Naive thymus-derived CD4-positive, alpha-beta T cell (primary cell): ENCODE data around the gene REG3G. TPM values are rescaled to one million over a fixed set of nuclear protein-coding genes. Genes with fewer than 3 reads are reported as not detected.

Source experiments
- ATAC-seq: fragments of 150-1000 bp; cut with Tn5 transposase; 2 replicates; pipeline ENCODE4 v1.10.0; 2021; ENCODE audit warnings: mild to moderate bottlenecking, moderate library complexity
- CTCF ChIA-PET: fragments of 350-600 bp; sonication (Branson Sonifier 250); formaldehyde crosslinking; loops from one replicate; lab custom pipeline; 2021; ENCODE audit warnings: antibody characterized with exemption; lab: Charles Lee
- POLR2A ChIA-PET: fragments of 350-600 bp; sonication (Branson Sonifier 250); formaldehyde crosslinking; loops from one replicate; lab custom pipeline; 2021; ENCODE audit warnings: antibody characterized with exemption, inconsistent platforms; lab: Charles Lee
- DNase-seq, 9 donors: peaks; one replicate each; pipeline versions ENCODE4 v3.0.0 to v3.0.0-alpha.2; 2020 to 2022; ENCODE audit warnings: mixed read lengths in 1 of 9
- H3K27ac ChIP-seq: one replicate; pipeline ENCODE4 v1.7.0; 2013; ENCODE audit warnings: mild to moderate bottlenecking, low read depth, low read length, moderate library complexity
- H3K27me3 ChIP-seq, 2 donors: one replicate each; pipeline ENCODE4 v1.7.0; 2013; ENCODE audit warnings: low read length in 2 of 2, mild to moderate bottlenecking in 2 of 2, moderate library complexity in 2 of 2; ENCODE audit not compliant: control insufficient read depth in 2 of 2, insufficient read depth in 2 of 2
- H3K36me3 ChIP-seq, 3 experiments: 1 replicate in 2 of 3; 2 replicates in 1 of 3; pipeline ENCODE4 v1.7.0; 2013; ENCODE audit warnings: low read length in 3 of 3, mild to moderate bottlenecking in 3 of 3, moderate library complexity in 1 of 3; ENCODE audit not compliant: insufficient read depth in 3 of 3, control insufficient read depth in 2 of 3
- H3K4me1 ChIP-seq, 2 donors: one replicate each; pipeline ENCODE4 v1.7.0; 2013; ENCODE audit warnings: low read length in 2 of 2, mild to moderate bottlenecking in 2 of 2, moderate library complexity in 1 of 2; ENCODE audit not compliant: control insufficient read depth in 2 of 2, insufficient read depth in 2 of 2
- H3K4me3 ChIP-seq: 2 replicates; pipeline ENCODE4 v1.7.0; 2013; ENCODE audit warnings: mild to moderate bottlenecking, low read length
- H3K9me3 ChIP-seq, 3 experiments: 1 replicate in 2 of 3; 2 replicates in 1 of 3; pipeline ENCODE4 v1.7.0; 2013; ENCODE audit warnings: low read length in 3 of 3; ENCODE audit not compliant: control insufficient read depth in 2 of 3
- H3K27ac Mint-ChIP-seq, 9 donors: one replicate each; pipeline ENCODE4 v1.8.0; 2020 to 2022; ENCODE audit warnings: mixed read lengths in 9 of 9, mild to moderate bottlenecking in 8 of 9, moderate library complexity in 5 of 9, inconsistent platforms in 2 of 9
- H3K27me3 Mint-ChIP-seq, 5 donors: one replicate each; pipeline ENCODE4 v1.8.0; 2021 to 2022; ENCODE audit warnings: mixed read lengths in 5 of 5, mild to moderate bottlenecking in 1 of 5
- H3K36me3 Mint-ChIP-seq, 5 donors: one replicate each; pipeline ENCODE4 v1.8.0; 2020 to 2022; ENCODE audit warnings: mixed read lengths in 5 of 5, mild to moderate bottlenecking in 3 of 5, inconsistent platforms in 1 of 5
- H3K4me1 Mint-ChIP-seq, 7 donors: one replicate each; pipeline ENCODE4 v1.8.0; 2020 to 2022; ENCODE audit warnings: mixed read lengths in 7 of 7, mild to moderate bottlenecking in 3 of 7, inconsistent platforms in 1 of 7
- H3K4me3 Mint-ChIP-seq, 10 donors: one replicate each; pipeline ENCODE4 v1.8.0; 2020 to 2022; ENCODE audit warnings: mild to moderate bottlenecking in 10 of 10, mixed read lengths in 10 of 10, moderate library complexity in 6 of 10, inconsistent platforms in 2 of 10
- H3K9me3 Mint-ChIP-seq, 11 donors: one replicate each; pipeline ENCODE4 v1.8.0; 2020 to 2022; ENCODE audit warnings: mixed read lengths in 11 of 11, mild to moderate bottlenecking in 4 of 11, inconsistent platforms in 1 of 11, moderate library complexity in 1 of 11
- intact Hi-C, 2 donors: fragments of 100-400 bp; cut with micrococcal nuclease; formaldehyde crosslinking; loops; one replicate each; pipeline ENCODE4 v1.15.1; 2023
- polyA plus RNA-seq, 2 donors: library from polyadenylated mRNA; unstranded; fragments of 300-500 nt; fragmentation: Illumina TruSeq; gene quantifications; one replicate each; pipeline ENCODE4 v1.2.3, GENCODE V29; 2021
- total RNA-seq, 6 experiments: library from RNA in 5 of 6; stranded (reverse) in 5 of 6; gene quantifications; 1 replicate in 5 of 6; 2 replicates in 1 of 6; pipeline ENCODE4 v1.2.3 and lab custom pipeline; 2021 to 2026

The REG3G gene
- total and polyA plus RNA-seq, 7 experiments from 2014 or later, result not detected

DNA sequence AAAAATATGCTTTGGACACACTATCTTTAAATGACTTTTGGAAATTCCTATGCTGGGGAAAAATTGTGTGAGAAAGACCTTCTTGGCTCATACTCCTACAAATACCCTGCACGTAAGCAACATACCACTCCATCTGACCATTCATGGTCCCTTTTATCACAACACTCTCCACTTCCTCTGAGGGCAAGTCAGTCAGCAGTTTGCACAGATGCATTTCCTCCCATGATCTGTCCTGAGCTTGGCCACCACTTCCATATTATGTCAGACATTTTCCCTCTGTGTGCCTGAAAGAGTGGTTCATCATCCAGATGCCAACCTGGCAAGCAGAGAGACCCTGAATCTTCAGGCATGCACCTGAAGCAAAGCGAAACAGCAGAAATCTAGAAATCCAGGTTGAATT, 16.1 kb upstream of the REG3G start:
- ATAC-seq (no peak), DNase-seq (no peak)
- no peaks in the 10 kb centered on the region for H3K27me3 ChIP-seq
- no peak overlapping the region for H3K27ac ChIP-seq
- no peak overlapping the region for H3K4me3 ChIP-seq
- no peaks in the 10 kb centered on the region for H3K4me1 ChIP-seq
- H3K4me3 Mint-ChIP-seq, result no peak overlapping the region
- H3K36me3 Mint-ChIP-seq, result no peaks in the 10 kb centered on the region
- H3K4me1 Mint-ChIP-seq, result peaks cover 0 to 1% (median 0%) of the 10 kb centered on the region in 7 donors
- H3K27ac Mint-ChIP-seq, result no peak overlapping the region
- peaks cover 0 to 28% (median 4%) of the 10 kb centered on the region in 11 donors for H3K9me3 Mint-ChIP-seq
- no peaks in the 10 kb centered on the region for H3K27me3 Mint-ChIP-seq
- intact Hi-C loops, result no loop called here
- CTCF ChIA-PET, result no interaction called here
- POLR2A ChIA-PET, result no interaction called here
- H3K9me3 ChIP-seq, result no peaks in the 10 kb centered on the region
- no peaks in the 10 kb centered on the region for H3K36me3 ChIP-seq

DNA sequence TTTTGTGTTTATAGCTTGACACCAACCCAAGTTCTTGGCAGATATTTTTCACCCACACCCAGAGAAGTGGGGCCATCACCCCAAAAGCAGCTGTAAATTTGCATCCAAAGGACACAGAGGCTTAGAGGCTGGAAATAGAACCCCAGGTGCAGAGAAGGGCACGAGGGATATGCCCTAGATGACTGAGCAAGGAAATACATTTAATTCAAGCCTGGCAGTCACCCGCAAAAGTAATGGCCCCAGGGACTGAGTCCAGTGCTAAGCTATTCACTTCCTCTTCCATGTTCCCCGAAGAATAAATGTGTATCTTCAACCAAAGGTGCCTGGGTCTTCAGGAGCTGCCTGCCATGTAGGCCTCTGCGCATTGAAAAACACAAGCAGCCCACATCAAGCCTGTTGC, 14.0 kb upstream of the REG3G start:
- CTCF ChIA-PET, result no interaction called here

DNA sequence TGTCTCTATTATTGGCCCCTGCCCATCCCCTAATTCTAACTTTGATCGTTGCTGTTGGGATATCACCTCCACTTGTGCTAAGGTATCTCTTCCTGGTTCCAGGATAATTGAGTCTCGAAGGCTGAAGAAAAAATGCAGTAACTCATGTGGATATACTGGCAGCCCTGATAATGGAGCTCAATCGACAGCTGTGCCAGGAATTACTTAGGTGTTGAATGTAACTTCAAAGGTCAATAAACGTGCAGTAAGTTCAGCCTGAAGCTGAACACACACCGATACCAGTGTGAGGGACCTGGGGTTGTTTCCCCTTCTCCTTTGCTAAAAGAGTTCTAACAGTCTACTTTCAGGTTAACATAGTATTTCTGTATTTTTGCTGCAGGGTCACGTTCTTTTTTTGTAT, 11.9 kb upstream of the REG3G start:
- Histone ChIP-seq H3K27ac (no peak overlapping the region), H3K4me1 (no peaks in the 10 kb centered on the region), H3K4me3 (no peak overlapping the region), H3K36me3 (no peaks in the 10 kb centered on the region), H3K9me3 (no peaks in the 10 kb centered on the region), H3K27me3 (no peaks in the 10 kb centered on the region)
- Mint-ChIP-seq H3K4me1 (no peaks in the 10 kb centered on the region), H3K9me3 (peaks cover 0 to 14% (median 0%) of the 10 kb centered on the region in 11 donors), H3K27me3 (no peaks in the 10 kb centered on the region), H3K4me3 (no peak overlapping the region), H3K27ac (no peak overlapping the region), H3K36me3 (no peaks in the 10 kb centered on the region)
- ChIA-PET CTCF (no interaction called here), POLR2A (no interaction called here)
- DNase-seq, result no peak
- intact Hi-C loops, result no loop called here
- no peak for ATAC-seq

More for the DNA sequence above, 14.0 kb upstream of the REG3G start:
- Histone ChIP-seq H3K27me3 (no peaks in the 10 kb centered on the region), H3K4me1 (no peaks in the 10 kb centered on the region), H3K9me3 (no peaks in the 10 kb centered on the region), H3K36me3 (no peaks in the 10 kb centered on the region), H3K4me3 (no peak overlapping the region), H3K27ac (no peak overlapping the region)
- Mint-ChIP-seq H3K27ac (no peak overlapping the region), H3K36me3 (no peaks in the 10 kb centered on the region), H3K4me1 (no peaks in the 10 kb centered on the region), H3K4me3 (no peak overlapping the region), H3K27me3 (no peaks in the 10 kb centered on the region), H3K9me3 (peaks cover 0 to 21% (median 3%) of the 10 kb centered on the region in 11 donors)
- DNase-seq (no peak), ATAC-seq (no peak)
- POLR2A ChIA-PET, result no interaction called here
- intact Hi-C loops, result no loop called here

GRCh38 chr2:79016342-79016741, 9.2 kb upstream of the REG3G start:
- no peaks in the 10 kb centered on the region for H3K36me3 ChIP-seq
- no peaks in the 10 kb centered on the region for H3K27me3 ChIP-seq
- Mint-ChIP-seq H3K27me3 (no peaks in the 10 kb centered on the region), H3K4me1 (no peaks in the 10 kb centered on the region), H3K9me3 (peaks cover 0 to 13% (median 2%) of the 10 kb centered on the region in 11 donors), H3K27ac (no peak overlapping the region), H3K4me3 (no peak overlapping the region), H3K36me3 (no peaks in the 10 kb centered on the region)
- no peak overlapping the region for H3K27ac ChIP-seq
- H3K9me3 ChIP-seq, result no peaks in the 10 kb centered on the region
- POLR2A ChIA-PET, result no interaction called here
- H3K4me1 ChIP-seq, result no peaks in the 10 kb centered on the region
- no peak overlapping the region for H3K4me3 ChIP-seq
- ATAC-seq, result no peak
- intact Hi-C loops, result no loop called here
- no peak for DNase-seq
- CTCF ChIA-PET, result interaction anchor here (0.7 kb wide), 1 partner anchor 842 kb away, joined by 3 read pairs; no protein-coding TSS in a partner anchor

GRCh38 chr2:79026061-79026460, 559 bp downstream of the REG3G start:
- Mint-ChIP-seq H3K4me1 (no peaks in the 10 kb centered on the region), H3K27ac (no peak overlapping the region), H3K36me3 (no peaks in the 10 kb centered on the region), H3K9me3 (peaks cover 0 to 26% (median 7%) of the 10 kb centered on the region in 11 donors), H3K27me3 (no peaks in the 10 kb centered on the region), H3K4me3 (no peak overlapping the region)
- intact Hi-C loops, result no loop called here
- Histone ChIP-seq H3K9me3 (no peaks in the 10 kb centered on the region), H3K27ac (no peak overlapping the region), H3K4me3 (no peak overlapping the region), H3K4me1 (no peaks in the 10 kb centered on the region), H3K36me3 (no peaks in the 10 kb centered on the region), H3K27me3 (no peaks in the 10 kb centered on the region)
- no peak for ATAC-seq
- DNase-seq, result no peak
- ChIA-PET POLR2A (no interaction called here), CTCF (no interaction called here)

- no peaks in the 10 kb centered on the region for H3K4me1 Mint-ChIP-seq
- no peak overlapping the region for H3K4me3 Mint-ChIP-seq
- no peaks in the 10 kb centered on the region for H3K27me3 ChIP-seq
- DNase-seq, result no peak
- POLR2A ChIA-PET, result no interaction called here
- no peaks in the 10 kb centered on the region for H3K36me3 ChIP-seq
- intact Hi-C loops, result no loop called here
- no peaks in the 10 kb centered on the region for H3K9me3 ChIP-seq
- no peaks in the 10 kb centered on the region for H3K36me3 Mint-ChIP-seq
- CTCF ChIA-PET, result interaction anchor here (0.6 kb wide), 1 partner anchor 35 kb away, joined by 3 read pairs; no protein-coding TSS in a partner anchor
- H3K4me1 ChIP-seq, result no peaks in the 10 kb centered on the region
- H3K27ac Mint-ChIP-seq, result no peak overlapping the region
- no peak overlapping the region for H3K27ac ChIP-seq
- no peak for ATAC-seq
- H3K9me3 Mint-ChIP-seq, result peaks cover 0 to 11% (median 2%) of the 10 kb centered on the region in 11 donors
- H3K4me3 ChIP-seq, result no peak overlapping the region
- no peaks in the 10 kb centered on the region for H3K27me3 Mint-ChIP-seq
Measured at GRCh38 chr2:79039944-79040343, 14.4 kb downstream of the REG3G start.

DNA sequence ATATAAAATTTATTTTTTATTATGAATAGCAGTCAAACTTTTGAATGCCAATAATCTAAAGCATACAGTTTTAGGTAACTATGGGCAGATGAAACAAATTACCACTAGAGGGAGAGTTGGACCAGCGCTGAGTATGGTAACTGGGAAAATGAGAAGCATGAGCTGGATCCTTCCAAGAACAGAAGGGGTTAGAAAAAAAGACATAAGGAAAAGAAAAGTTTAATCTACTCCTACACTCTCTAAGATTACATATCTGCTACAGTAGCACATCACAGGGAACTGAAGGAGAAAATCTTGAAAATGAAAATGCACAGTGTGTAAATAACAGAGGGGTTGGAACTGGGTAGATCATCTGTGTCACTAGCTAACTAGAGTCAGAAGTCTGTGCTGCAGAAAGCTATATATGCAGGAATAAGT, 15.5 kb downstream of the REG3G start:
- no peaks in the 10 kb centered on the region for H3K9me3 ChIP-seq
- ATAC-seq, result no peak
- H3K27me3 Mint-ChIP-seq, result no peaks in the 10 kb centered on the region
- H3K27ac ChIP-seq, result no peak overlapping the region
- H3K4me1 Mint-ChIP-seq, result no peaks in the 10 kb centered on the region
- H3K4me3 Mint-ChIP-seq, result no peak overlapping the region
- no peak overlapping the region for H3K27ac Mint-ChIP-seq
- no peaks in the 10 kb centered on the region for H3K27me3 ChIP-seq
- no peak overlapping the region for H3K4me3 ChIP-seq
- POLR2A ChIA-PET, result no interaction called here
- no peaks in the 10 kb centered on the region for H3K4me1 ChIP-seq
- H3K36me3 Mint-ChIP-seq, result no peaks in the 10 kb centered on the region
- H3K36me3 ChIP-seq, result no peaks in the 10 kb centered on the region
- H3K9me3 Mint-ChIP-seq, result peaks cover 0 to 11% (median 3%) of the 10 kb centered on the region in 11 donors
- DNase-seq, result no peak
- CTCF ChIA-PET, result no interaction called here
- intact Hi-C loops, result no loop called here
